HG03354 (cell line): ENCODE results near the gene CNOT6.
"Not testable (repeated sequence)": the region's sequence is repeated elsewhere in the genome, so short reads cannot be mapped to it uniquely, and the experiment has no call there.

Experiments
- ATAC-seq: cut with Tn5 transposase; IDR thresholded peaks from one replicate; pipeline ENCODE4 v1.9.1; 2021; ENCODE audit warnings: mild to moderate bottlenecking; ENCODE audit not compliant: unreplicated experiment, poor library complexity, severe bottlenecking

The CNOT6 gene

GRCh38 chr5:180507661-180508060 is 13.5 kb downstream of the CNOT6 start:
- no peak for ATAC-seq

GRCh38 chr5:180515294-180515693 is 21.1 kb downstream of the CNOT6 start:
- no peak for ATAC-seq

GRCh38 chr5:180515974-180516373 is 21.8 kb downstream of the CNOT6 start:
- not testable (repeated sequence) for ATAC-seq

- no peak for ATAC-seq
Measured at GRCh38 chr5:180516440-180516839, 22.3 kb downstream of the CNOT6 start.

- no peak for ATAC-seq
Measured at GRCh38 chr5:180519098-180519497, 24.9 kb downstream of the CNOT6 start.

GRCh38 chr5:180521101-180521500 is 26.9 kb downstream of the CNOT6 start:
- no peak for ATAC-seq

- no peak for ATAC-seq
Measured at GRCh38 chr5:180521591-180521990, 27.4 kb downstream of the CNOT6 start.

GRCh38 chr5:180522330-180522729 is 28.2 kb downstream of the CNOT6 start:
- no peak for ATAC-seq

- no peak for ATAC-seq
Measured at GRCh38 chr5:180523629-180524466, 29.7 kb downstream of the CNOT6 start.

- no peak for ATAC-seq
Measured at GRCh38 chr5:180525399-180525798, 31.2 kb downstream of the CNOT6 start.

GRCh38 chr5:180526269-180526668 is 32.1 kb downstream of the CNOT6 start:
- no peak for ATAC-seq

GRCh38 chr5:180527659-180528058 is 33.5 kb downstream of the CNOT6 start:
- ATAC-seq = no peak

- not testable (repeated sequence) for ATAC-seq
Measured at GRCh38 chr5:180531036-180531585, 36.9 kb downstream of the CNOT6 start.

GRCh38 chr5:180532268-180532667 is 38.1 kb downstream of the CNOT6 start:
- ATAC-seq = no peak

- no peak for ATAC-seq
Measured at GRCh38 chr5:180533845-180534244, 39.7 kb downstream of the CNOT6 start.

- no peak for ATAC-seq
Measured at GRCh38 chr5:180535573-180535972, 41.4 kb downstream of the CNOT6 start.

GRCh38 chr5:180540050-180540694 is 46.0 kb downstream of the CNOT6 start:
- ATAC-seq = peak; percentile 87

- ATAC-seq = no peak
Measured at GRCh38 chr5:180541710-180542109, 47.5 kb downstream of the CNOT6 start.

GRCh38 chr5:180545248-180545647 is 51.1 kb downstream of the CNOT6 start:
- no peak for ATAC-seq

- no peak for ATAC-seq
Measured at GRCh38 chr5:180548563-180548962, 54.4 kb downstream of the CNOT6 start.

- ATAC-seq = no peak
Measured at GRCh38 chr5:180553530-180553929, 59.4 kb downstream of the CNOT6 start.
